GM23338 (cell line): ENCODE results near the gene COMMD3.

ENCODE experiments used
- EZH2 ChIP-seq: fragments of 200-600 bp; sonication (generic); IDR thresholded peaks from one replicate; pipeline ENCODE4 v1.8.0; 2017; ENCODE audit warnings: antibody characterized with exemption, mild to moderate bottlenecking, low read depth; ENCODE audit not compliant: unreplicated experiment
- POLR2AphosphoS5 ChIP-seq: IDR thresholded peaks from 2 replicates; pipeline ENCODE4 v1.6.1; 2016; ENCODE audit warnings: antibody characterized with exemption, low read depth
- STAT1 ChIP-seq: IDR thresholded peaks from one replicate; pipeline ENCODE4 v1.6.1; 2016; ENCODE audit warnings: antibody characterized with exemption; ENCODE audit not compliant: unreplicated experiment
- TF ChIP-seq, protein P1 (sequence below), 2 experiments: fragments of 200-600 bp in 1 of 2; sonication (generic) in 1 of 2; conservative IDR thresholded peaks; 2 replicates each; pipeline versions ENCODE4 v1.5.1 to v1.6.1; 2016 to 2017; ENCODE audit warnings: antibody characterized with exemption in 2 of 2, low read depth in 2 of 2, mild to moderate bottlenecking in 2 of 2, moderate library complexity in 1 of 2

DNA sequence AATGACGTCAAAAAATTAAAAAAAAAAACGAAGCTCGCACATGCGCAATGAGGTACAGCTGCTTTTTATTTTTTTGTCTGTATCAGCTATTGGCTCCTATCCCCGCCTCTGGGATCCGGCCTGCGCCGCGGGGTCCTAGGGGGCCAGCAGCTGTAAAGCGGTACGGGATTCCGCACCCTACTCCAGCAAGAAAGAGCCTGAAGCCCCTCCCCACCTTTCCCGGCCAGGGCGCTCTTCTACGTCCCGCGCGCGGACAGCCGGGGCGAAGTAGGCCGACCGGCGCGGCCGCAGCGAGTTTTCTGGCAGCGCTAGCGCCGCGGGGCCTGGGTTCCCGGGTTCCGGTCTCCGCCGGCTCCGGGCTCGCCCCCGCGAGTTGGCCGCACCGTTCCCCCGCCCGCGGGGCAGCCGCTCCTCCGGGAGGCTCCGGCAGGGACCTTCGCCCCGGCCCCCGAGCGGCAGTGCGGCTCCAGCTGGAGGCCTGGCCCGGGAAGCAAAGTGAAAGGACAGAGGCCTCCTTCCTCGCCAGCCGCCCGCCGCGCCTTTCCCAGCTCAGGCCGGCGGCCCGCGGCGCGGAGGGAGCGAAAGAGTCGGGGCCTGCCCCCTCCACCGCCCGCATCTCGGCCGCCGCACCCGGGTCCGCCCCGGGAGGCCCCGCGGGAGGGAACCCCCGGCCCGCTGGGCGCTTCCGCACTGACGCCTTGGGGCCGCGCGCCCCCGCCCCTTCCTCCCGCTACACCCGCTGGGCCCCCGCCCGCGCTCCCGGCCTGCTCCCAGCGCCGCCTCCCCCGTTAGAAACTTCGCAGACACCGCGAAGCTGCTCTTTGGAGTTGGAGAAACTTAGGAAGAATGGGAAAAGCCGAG is 24.4 kb downstream of the COMMD3 start:
- TF ChIP-seq, protein P1, sequence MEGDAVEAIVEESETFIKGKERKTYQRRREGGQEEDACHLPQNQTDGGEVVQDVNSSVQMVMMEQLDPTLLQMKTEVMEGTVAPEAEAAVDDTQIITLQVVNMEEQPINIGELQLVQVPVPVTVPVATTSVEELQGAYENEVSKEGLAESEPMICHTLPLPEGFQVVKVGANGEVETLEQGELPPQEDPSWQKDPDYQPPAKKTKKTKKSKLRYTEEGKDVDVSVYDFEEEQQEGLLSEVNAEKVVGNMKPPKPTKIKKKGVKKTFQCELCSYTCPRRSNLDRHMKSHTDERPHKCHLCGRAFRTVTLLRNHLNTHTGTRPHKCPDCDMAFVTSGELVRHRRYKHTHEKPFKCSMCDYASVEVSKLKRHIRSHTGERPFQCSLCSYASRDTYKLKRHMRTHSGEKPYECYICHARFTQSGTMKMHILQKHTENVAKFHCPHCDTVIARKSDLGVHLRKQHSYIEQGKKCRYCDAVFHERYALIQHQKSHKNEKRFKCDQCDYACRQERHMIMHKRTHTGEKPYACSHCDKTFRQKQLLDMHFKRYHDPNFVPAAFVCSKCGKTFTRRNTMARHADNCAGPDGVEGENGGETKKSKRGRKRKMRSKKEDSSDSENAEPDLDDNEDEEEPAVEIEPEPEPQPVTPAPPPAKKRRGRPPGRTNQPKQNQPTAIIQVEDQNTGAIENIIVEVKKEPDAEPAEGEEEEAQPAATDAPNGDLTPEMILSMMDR (conservative IDR thresholded peaks at IDR 0.05; ENCODE audit: low read depth in 2 of 2), result no peak
- TF ChIP-seq STAT1, result no peak
- no peak for TF ChIP-seq EZH2
- TF ChIP-seq POLR2AphosphoS5, result no peak
